ENCODE measurements around the gene CDK4.

- TF ChIP-seq CTCF (IDR thresholded peaks at IDR 0.05) (no peak), POLR2A (IDR thresholded peaks at IDR 0.05) (no peak)
Observed at GRCh38 chr12:57752668-57753000, 524 bp upstream of the CDK4 start.

All from Peyer's patch (tissue), 4 donors.